GM21367 (cell line): Measurements from ENCODE around the gene EML1.

Experiments used
- ATAC-seq: cut with Tn5 transposase; IDR thresholded peaks from one replicate; pipeline ENCODE4 v1.9.1; 2021; ENCODE audit not compliant: unreplicated experiment

Gene EML1

DNA sequence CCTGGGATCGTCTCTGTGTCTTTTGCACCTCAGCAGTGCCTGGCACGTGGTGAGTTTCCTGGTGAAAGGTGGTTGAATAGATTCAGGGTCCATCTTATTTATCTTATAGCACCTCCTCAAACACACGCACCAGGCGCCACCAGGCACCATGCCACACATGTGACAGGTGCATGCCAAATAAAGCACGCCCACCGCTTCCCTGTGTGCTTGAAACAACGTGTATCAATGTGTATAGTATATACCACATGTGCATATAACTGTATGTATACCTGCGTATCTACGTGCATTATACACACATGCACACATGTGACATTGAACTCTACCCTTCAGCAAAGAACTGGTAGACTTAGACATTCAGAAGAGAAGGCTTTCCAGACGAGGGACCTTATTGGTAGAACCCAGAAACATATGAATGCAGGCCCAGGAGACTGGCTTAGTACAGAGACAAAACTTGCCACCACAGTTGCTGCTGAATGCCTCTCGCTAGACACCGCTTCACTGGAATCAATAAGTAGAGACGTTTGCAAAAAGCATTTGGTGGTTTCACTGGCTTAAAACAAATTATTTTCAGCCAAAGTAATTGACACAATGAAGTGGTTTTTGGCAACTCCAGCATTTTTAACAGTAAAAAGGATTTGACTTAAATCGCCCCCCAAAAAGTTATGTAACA is 10.0 kb downstream of the EML1 start:
- no peak for ATAC-seq

DNA sequence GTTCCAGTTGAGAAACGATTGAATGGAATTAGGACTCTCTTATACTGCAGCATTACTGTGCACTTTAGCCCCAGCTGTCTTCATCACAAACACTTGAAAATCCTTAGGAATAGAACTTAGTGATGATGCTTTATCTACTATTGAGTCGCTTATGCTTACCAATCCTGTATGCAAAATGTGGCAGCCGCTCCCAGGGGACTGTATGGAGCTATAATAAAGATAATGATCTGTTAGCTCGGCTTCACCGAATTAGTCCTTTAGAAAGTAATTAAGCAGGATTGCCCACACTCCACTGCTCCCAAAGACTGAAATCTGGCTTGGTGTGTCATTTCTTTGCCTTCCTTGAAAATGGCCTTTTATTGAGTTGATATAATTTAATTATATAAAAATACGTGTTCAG is 10.6 kb downstream of the EML1 start:
- no peak for ATAC-seq

DNA sequence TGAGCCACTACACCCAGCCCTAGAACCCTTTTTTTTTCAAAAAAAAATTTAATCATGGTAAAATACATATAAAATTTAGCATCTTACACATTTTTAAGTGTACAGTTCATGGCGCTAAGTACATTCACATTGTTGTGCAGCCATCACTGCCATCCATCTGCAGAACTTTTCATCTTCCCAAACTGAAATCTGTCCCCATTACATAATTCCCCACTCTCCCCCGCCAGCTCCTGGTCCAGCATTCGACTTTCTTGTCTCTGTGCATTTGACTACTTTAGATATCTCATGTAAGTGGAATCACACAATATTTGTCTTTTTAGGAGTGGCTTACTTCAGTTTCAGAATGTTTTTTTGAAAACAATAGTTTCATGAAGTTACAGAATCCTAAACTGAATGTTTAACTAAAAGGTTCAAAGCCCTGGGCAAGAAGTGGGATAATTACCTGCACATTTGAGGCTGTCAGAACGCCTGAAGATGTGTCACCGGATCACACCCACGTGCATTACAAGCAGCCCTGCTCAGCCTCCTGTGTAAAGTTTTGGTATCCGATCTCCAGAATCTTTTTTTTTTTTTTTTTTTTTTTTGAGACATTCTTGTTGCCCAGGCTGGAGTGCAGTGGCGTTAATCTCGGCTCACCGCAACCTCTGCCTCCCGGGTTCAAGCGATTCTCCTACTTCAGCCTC is 12.7 kb downstream of the EML1 start:
- no peak for ATAC-seq

DNA sequence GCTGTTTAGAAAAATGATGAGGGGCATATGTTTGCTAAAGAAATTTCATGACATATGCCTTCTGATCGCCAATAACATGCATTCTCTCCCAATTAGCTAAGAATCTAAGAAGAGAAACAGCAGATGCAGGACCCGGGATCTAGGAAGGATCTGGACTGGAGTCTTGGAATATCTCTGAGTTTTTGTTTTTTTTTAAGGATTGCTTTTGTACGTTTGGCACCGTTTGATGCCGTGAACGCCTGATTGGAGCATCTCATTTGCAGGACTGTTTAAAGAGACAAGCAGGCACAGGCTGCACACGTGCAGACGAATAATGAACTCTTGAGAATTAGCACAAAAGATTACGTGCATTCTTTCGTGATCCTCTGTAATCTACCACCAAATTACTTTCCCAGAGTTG is 13.6 kb downstream of the EML1 start:
- no peak for ATAC-seq

DNA sequence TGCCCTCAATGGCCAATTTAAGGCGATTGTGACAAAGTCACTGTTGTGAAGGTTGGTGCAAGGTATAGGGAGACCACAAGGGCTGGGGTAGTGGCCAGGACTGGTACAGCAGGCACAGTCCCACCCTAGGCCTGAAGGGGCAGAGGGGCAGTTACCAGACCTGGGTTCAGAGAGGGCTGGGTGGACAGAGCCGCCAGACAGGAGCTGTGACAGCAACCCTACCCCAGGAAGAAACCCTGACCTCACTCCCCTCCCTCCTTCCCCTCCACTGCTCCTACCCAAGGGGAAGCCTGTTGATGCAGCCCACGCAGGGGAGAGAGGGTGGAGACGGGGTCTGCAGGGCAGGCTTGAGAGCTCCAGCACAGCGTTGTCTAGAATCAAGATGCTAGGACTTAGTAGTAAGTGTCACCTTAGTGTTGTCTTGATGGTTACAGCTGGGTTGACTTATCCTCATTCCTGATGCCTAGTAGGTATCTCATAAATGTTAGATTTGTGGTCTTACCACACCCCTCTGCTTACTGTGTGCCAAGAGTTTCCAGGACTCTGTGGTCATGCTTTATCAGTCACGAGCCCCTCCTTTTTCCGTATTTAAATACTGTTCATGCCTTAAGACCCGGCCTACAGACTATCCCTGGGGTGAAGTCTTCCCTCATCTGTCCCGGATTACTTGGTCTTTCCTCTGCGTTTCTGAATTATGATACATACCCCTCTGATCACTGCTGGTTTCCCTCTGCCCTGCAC is 14.4 kb downstream of the EML1 start:
- no peak for ATAC-seq

DNA sequence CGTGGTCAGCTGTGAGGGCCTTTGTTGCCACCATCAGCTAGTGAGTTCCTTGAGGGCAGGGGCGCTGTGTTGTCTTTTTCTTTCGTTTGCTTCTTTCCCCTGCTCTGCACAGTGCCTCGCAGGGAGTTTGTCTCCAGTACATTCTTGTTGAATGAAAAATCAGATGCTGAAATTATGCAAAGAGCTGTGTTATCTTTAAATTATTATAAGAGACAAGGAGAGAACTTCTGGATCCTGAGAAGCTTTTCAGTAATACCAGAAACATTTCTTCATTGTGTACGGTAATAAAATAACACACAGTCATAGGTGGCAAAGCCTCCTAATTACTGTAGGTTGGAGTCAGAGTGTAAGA is 14.9 kb downstream of the EML1 start:
- no peak for ATAC-seq

DNA sequence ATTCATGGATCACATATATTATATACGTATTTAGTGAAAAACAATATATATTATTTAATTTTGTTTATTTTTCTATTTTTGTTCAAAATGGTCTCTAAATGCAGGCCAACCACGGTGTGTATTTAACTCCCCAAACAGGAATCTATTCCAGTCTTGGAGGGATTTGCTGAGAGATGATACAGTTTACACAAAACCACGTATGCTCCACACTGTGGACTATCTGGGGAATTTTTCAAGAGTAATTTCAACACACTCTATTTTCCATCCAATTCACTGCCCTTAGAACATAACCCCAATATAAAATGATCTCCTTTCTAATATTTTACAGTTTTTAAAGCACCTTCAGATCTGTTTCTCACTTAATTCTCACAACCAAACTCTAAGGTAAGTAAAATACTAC is 15.3 kb downstream of the EML1 start:
- ATAC-seq: no peak

DNA sequence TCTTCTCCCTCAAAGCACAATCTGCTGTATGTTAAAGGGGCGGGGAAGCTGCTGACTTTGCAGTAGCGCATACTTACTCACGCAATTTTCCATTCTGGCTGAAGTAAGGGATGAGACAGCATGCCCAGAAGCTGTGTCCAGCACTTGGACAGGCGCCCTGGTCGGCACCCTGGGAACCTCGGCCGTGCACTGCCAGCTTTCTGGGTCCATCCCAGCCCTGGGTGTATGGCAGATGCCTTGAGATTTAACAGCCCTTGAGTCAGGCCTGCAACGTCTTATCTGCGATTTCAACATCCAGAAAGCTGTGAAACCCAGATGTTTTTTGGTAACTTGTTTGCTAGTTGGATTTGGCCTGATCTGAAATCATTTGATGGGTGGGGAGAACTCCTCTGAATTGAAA is 16.1 kb downstream of the EML1 start:
- no peak for ATAC-seq

DNA sequence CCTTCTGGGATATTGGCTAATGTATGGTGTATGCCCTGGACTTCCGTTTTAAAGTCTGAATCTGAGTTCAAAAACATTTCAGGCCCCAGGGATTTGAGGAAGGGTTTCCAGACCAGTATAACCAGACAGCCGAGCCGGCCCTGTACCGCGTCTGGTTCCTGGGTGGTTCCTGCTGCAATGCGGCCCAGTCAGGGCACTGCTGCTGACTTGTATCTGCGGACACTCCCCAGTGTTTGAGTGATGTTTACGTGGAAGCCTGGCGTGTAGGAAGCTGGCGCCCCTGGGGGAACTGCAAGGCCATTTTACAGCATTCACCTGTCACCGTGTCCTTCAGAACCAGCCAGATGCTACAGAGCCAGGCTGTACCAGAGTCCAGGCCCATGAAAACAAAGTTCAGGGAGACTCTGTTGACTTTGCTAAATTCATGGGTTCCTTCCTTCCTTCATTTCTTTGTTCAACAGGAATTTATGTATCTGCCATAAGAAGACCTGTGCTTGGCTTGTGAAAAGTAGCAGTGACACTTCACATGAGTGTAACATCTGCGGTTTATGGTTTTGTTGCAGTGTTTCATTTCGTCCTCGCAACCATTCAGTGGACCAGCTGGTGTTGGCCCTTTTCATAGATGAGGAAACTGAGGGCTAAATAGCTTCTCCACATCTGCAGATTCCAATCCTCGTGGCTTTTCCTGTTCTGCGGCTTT is 16.8 kb downstream of the EML1 start:
- ATAC-seq: no peak

DNA sequence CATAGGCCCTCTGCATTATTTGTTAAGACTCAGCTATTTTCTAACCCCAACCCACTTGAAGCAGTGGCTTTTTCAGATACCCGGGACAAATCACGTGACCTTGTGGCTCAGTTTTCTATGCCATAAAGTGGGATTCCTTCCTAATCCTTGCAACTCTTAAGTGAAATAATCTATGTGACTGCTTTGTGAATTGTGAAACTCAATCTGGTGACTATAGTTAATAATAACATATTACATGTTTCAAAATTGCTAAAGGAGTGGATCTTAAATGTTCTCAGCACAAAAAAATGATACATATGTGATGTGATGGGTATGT is 17.3 kb downstream of the EML1 start:
- ATAC-seq: no peak

DNA sequence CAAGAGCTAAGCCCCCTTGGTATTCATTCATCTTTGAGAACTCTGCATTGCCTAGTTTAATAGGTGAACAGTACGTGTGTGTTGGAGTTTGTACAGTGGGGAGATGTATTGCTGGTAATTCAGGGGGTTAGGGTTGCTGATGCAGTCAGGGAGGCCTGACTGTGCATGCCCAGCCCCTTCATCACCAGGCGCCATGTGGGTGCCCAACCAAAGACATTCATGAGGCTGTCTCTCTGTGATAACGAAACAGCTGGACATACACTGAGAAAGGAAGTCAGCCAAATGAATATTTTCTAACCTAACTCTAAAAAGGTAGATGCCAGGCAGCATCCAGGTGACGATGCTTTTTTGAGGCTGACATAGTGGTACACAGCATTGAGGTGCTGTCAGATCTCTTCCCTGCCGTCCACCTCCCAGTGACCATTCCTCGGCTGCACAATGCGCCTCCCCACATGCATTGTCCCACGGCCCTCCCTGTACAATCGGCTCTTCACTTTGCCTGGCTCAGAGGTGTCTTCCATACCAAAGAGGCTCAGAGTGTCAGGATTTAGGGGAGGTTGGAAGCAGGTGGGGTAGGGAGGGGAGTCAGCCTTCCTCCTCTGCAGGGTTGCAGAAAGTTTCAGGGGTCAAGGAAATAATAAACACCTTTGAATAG is 19.0 kb downstream of the EML1 start:
- ATAC-seq: no peak

DNA sequence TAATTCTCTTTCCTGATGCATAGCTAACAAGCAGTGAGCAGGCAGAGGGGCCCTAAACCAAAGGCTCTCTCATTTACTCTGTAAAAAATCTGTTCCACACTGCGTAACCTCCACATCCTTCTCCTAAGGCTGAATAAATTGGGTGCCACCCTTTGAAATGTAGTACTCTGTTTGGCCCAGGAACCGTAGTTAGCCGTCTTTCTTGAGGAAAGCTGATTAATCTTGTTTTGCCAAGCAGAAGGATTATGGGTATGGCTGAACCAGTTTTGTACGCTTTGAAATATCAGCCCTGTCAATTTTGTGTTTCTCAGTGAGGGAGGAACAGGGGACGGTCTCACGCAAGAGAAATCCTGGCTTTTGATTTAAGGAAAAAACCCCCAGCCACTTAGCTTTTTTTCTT is 19.7 kb downstream of the EML1 start:
- no peak for ATAC-seq

DNA sequence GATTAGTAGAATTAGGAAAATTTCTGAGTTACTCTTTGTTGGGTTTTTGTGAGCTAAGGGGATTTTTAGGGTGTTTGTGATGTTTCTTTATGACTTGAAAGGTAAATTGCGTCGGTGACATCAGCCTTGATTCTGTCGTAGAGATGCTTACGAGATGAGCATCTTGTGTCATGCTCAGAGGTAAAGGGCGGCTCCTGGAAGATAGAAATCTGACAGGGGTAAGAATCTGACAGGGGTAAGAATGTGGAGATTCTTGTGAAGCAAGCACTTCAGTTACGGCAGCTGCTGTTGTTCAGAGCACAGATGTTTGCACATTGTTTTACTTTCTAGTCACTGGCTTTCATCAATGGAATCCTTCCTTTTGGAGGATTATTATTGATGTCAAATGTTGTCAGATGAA is 22.5 kb downstream of the EML1 start:
- no peak for ATAC-seq

DNA sequence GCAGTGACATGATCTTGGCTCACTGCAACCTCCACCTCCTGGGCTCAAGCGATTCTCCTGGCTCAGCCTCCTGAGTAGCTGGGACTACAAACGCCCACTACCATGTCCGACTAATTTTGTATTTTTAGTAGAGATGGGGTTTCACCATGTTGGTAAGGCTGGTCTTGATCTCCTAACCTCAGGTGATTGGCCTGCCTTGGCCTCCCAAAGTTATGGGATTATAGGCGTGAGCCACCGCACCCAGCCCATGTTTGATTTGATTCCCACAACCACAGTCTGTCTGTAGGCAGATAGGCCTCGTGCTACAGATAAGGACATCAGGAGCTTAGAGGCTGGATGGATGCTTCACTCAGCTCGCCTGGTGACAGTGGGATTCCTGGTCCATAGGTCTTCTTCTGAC is 23.0 kb downstream of the EML1 start:
- ATAC-seq: no peak

DNA sequence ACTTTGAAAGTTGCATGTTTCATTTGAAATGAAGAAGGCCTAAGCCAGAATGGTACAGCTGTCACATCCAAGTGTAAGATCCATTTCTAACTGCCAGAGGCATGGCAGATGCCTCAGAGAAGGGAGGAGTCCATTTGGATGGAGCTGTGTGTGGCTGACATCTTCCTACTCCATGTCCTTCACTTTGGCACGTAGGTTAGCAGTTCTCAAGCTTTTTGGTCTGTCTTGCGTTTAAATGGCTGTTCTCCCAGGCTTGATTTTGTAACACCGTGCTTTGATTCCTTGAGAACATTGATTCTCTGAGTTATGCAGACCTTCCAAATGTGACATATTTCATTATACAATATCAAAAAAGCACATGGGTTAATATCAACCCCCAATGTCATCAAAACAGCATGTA is 23.4 kb downstream of the EML1 start:
- ATAC-seq: no peak

DNA sequence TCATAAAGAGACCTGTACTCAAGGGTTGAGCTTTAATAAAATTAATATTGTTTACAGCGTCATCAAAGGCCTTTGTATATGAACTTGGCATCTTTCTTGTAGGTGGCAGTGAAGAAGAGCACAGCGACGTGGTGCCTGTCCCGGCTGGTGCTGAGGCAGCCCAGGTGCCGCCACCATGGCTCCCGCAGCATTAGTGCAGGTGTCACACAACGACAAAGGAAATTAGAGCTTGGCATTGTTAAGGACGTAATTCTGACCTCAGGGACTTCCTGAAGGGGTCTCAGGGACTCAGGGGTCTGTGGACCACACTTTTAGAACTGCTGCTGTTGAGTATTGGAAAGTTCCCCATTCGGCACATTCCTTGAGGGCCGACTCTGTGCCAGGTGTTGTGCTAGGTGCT is 24.1 kb downstream of the EML1 start:
- ATAC-seq: no peak

DNA sequence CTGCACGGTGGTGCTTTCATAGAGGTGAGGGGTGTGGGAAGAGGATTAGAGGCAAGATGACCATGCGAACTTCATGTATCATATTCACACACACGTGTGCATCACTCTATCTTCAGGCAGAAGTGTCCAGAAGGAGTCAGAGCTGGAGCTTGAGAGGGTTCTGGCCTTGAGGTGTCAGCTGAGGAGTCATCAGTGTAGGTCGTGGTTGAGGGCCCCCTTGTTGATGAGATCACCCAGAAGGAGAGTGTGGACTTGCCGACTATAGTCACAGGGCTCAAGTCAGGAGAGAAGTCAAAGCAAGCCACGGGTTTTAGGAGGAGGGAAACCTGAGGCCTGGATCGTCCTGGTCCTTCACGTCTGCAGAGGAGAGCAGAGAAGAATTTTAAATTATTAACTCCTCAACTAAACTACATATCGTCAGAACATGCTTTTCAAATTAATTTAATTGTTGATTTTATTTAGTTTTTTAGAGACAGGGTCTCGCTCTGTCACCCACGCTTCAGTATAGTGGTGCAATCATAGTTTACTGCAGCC is 25.4 kb downstream of the EML1 start:
- ATAC-seq: no peak

DNA sequence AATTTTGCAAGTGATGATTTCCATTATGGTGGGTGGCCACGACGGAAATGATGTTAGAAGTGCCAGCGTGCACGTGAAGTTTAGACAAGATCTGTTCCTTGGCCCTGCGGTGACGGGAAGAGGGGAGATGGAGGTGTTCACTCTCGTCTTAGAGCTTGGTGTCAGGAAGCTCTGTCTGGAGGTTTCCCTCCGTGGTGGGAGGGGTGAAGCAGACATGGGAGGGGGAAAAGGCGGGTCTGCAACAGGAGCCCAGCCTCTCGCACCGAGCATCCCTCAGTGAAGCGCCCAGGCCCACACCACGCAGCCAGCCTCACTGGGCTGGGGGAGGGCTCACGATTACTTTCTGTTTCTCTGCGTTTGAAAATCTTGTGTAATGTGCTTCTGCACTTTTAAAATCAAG is 26.3 kb downstream of the EML1 start:
- no peak for ATAC-seq

DNA sequence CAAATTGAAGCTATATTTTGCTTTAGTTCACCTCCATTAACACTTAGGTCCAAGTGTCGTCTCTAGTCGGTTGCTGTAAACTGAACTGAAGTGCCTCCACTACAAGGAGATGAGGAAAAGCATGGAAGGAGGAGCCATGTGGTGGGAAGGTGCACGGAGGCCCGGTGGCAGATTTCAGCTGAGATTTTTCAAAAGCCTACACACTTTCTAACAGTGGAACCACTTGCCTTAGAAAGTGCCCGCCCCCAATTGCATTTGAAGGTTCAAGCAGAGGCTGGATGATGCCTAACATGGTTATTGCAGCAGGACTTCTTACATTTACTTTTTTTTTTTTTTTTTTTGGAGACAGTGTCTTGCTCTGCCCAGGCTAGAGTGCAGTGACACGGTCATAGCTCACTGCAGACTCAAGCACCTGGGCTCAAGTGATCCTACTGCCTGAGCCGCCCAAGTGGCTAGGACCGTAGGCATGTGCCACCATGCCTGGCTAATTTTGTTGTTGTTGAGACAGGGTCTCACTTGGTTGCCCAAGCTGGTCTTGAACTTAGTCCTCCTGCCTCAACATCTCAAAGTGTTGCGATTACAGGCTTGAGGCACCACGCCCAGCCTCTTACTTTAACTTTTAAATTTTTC is 27.6 kb downstream of the EML1 start:
- ATAC-seq: no peak

DNA sequence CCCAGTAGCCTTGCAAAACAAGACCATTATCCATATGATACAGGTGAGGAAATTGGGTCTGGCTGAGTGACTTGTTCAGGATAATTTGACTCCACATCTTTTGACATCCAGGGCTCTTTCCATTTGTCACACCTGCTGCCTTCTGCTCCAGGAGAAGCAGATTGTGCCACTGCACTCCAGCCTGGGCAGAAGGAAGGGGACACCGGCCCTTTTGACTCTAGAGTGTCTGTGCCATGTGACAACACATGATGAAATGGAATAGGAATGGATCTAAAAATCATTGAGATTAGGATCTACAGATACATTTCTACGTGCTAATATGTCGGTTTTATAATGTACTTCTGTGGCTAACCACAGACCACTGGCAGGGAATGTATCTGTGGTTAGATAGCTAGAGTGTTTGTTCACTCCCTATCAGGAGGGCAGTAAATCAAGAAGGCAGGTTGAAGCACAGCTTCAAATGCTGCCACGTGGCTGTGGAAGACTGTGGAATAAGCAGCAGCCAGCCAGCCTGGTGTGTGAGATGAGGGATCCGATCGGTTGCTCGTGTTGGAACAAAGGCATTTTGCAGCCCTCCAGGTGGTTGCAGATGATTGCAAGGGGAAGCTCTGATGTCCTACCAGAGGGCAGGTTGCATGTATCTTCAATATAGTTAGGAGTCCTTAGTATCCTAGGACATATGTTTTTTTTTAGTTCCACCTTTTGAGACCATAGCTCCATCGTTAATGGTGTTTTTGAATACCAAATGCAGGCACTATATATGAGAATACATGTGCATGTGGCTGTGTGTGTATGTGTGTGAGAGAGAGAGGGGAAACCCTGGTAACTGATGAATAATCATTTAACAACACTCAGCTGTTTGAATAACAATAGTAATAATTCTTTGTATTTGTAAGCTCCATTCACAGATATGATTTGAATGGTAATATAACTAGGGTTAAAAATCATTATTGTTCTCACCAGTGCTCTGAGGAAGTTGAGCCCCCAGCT is 28.6 kb downstream of the EML1 start:
- ATAC-seq: no peak
